K562 (cell line): ENCODE measurements around the gene MYB. TPM values are rescaled to one million over a fixed set of nuclear protein-coding genes. Genes with fewer than 3 reads are reported as not detected.

Experiments
- ATF1 ChIP-seq, 2 experiments: fragments of 450-650 bp in 1 of 2; IDR thresholded peaks; 2 replicates each; pipeline ENCODE4 v1.6.1; 2016; ENCODE audit warnings: missing compliant biosample characterization in 1 of 2, missing genetic modification characterization in 1 of 2
- BMI1 ChIP-seq: fragments of 150-350 bp; IDR thresholded peaks from 2 replicates; pipeline ENCODE4 v1.6.1; 2014; ENCODE audit warnings: low read length
- GATA2 ChIP-seq: sonication (generic); formaldehyde crosslinking; IDR thresholded peaks from 2 replicates; pipeline ENCODE4 v1.4.0; 2020; ENCODE audit warnings: mild to moderate bottlenecking, missing genetic modification reagents
- MNT ChIP-seq, 2 experiments: fragments of 450-650 bp; conservative IDR thresholded peaks; 2 replicates each; pipeline ENCODE4 v1.6.1; 2017; ENCODE audit warnings: mild to moderate bottlenecking in 2 of 2, moderate library complexity in 2 of 2
- PBX2 ChIP-seq, 2 experiments: IDR thresholded peaks in 1 of 2; conservative IDR thresholded peaks in 1 of 2; 2 replicates each; pipeline ENCODE4 v1.6.1; 2016; ENCODE audit warnings: low read depth in 2 of 2, mild to moderate bottlenecking in 1 of 2, missing compliant biosample characterization in 1 of 2, missing genetic modification characterization in 1 of 2, moderate library complexity in 1 of 2
- RBFOX2 ChIP-seq: fragments of 200-400 bp; formaldehyde crosslinking; IDR thresholded peaks from 2 replicates; pipeline ENCODE4 v1.6.1; 2017; ENCODE audit warnings: low read depth, mild to moderate bottlenecking, low read length, moderate library complexity
- SMARCC2 ChIP-seq: fragments of 450-650 bp; IDR thresholded peaks from 2 replicates; pipeline ENCODE4 v1.6.1; 2017; ENCODE audit warnings: antibody characterized with exemption, moderate library complexity, mild to moderate bottlenecking, low read depth
- SRSF3 ChIP-seq: fragments of 200-400 bp; formaldehyde crosslinking; IDR thresholded peaks from 2 replicates; pipeline ENCODE4 v1.6.1; 2016; ENCODE audit warnings: mild to moderate bottlenecking, low read length, moderate library complexity; ENCODE audit not compliant: insufficient read depth
- ZFP1 ChIP-seq: fragments of 450-650 bp; formaldehyde crosslinking; IDR thresholded peaks from 2 replicates; pipeline ENCODE4 v1.4.0; 2020; ENCODE audit warnings: mild to moderate bottlenecking, mixed read lengths
- ZNF764 ChIP-seq: fragments of 250-450 bp; sonication (Bioruptor Pico); IDR thresholded peaks from 2 replicates; pipeline ENCODE4 v1.4.0; 2020; ENCODE audit warnings: low read depth, mild to moderate bottlenecking, moderate library complexity
- polyA plus RNA-seq, 8 experiments: library from polyadenylated mRNA; depleted of rRNA in 4 of 8; stranded (reverse) in 5 of 8; unstranded in 3 of 8; fragments of >200 nt; fragmentation: Nextera tagmentation in 2 of 8; fragmentation: Illumina TruSeq in 1 of 8; extraction: Ambion mirVana in 2 of 8; extraction: Trizol in 1 of 8; gene quantifications; 2 replicates each; pipeline versions ENCODE4 v1.2.1 to v1.2.3, GENCODE V29; 2011 to 2014; ENCODE audit warnings: inconsistent platforms in 1 of 8, missing spikeins in 1 of 8
- total RNA-seq, 7 experiments: library from RNA; depleted of rRNA in 6 of 7; stranded (reverse); fragments of >200 nt in 6 of 7; fragmentation: Illumina TruSeq in 2 of 7; extraction: Trizol in 2 of 7; gene quantifications; 2 replicates each; pipeline versions ENCODE4 v1.2.1 to v1.2.3, GENCODE V29; 2011 to 2021; ENCODE audit warnings: low replicate concordance in 1 of 7
- TF ChIP-seq, protein P1 (sequence below): fragments of 250-450 bp; sonication (Bioruptor Pico); IDR thresholded peaks from 2 replicates; pipeline ENCODE4 v1.9.0; 2021; ENCODE audit warnings: mild to moderate bottlenecking, inconsistent platforms

Gene MYB
- total and polyA plus RNA-seq, 9 of the 15 experiments (the other 6 are each of a cell fraction or from before 2014, with no cell fraction given): 35.8 to 218 (median 140) TPM

- no peak for TF ChIP-seq ZNF764
- TF ChIP-seq MNT (conservative IDR thresholded peaks at IDR 0.05): peak in 1 of 2 experiments; percentile 28; a peak in 2 of 4 replicates
- TF ChIP-seq, protein P1, sequence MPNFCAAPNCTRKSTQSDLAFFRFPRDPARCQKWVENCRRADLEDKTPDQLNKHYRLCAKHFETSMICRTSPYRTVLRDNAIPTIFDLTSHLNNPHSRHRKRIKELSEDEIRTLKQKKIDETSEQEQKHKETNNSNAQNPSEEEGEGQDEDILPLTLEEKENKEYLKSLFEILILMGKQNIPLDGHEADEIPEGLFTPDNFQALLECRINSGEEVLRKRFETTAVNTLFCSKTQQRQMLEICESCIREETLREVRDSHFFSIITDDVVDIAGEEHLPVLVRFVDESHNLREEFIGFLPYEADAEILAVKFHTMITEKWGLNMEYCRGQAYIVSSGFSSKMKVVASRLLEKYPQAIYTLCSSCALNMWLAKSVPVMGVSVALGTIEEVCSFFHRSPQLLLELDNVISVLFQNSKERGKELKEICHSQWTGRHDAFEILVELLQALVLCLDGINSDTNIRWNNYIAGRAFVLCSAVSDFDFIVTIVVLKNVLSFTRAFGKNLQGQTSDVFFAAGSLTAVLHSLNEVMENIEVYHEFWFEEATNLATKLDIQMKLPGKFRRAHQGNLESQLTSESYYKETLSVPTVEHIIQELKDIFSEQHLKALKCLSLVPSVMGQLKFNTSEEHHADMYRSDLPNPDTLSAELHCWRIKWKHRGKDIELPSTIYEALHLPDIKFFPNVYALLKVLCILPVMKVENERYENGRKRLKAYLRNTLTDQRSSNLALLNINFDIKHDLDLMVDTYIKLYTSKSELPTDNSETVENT (CRISPR knock-in tag): no peak
- TF ChIP-seq ZFP1 (CRISPR knock-in tag): no peak
- TF ChIP-seq PBX2 (CRISPR knock-in tag; IDR thresholded peaks at IDR 0.05; ENCODE audit: low read depth): no peak
- TF ChIP-seq PBX2 (tag; conservative IDR thresholded peaks at IDR 0.05; ENCODE audit: low read depth): peak; percentile 81
- no peak for TF ChIP-seq SMARCC2
- no peak for TF ChIP-seq SRSF3
- TF ChIP-seq GATA2 (CRISPR knock-in tag): peak; percentile 41; the same call in 1 of the 2 replicates
- TF ChIP-seq RBFOX2: peak; percentile 47
- no peak for TF ChIP-seq BMI1
- no peak for TF ChIP-seq ATF1 (CRISPR knock-in tag; IDR thresholded peaks at IDR 0.05)
- peak; percentile 72 for TF ChIP-seq ATF1 (tag; IDR thresholded peaks at IDR 0.05)
Observed at GRCh38 chr6:135147637-135148592, 33.2 kb upstream of the MYB start (continued).
